WTC11 (cell line): ENCODE data around the gene OR10A4. TPM values are rescaled to one million over a fixed set of nuclear protein-coding genes. Genes with fewer than 3 reads are reported as not detected.

ENCODE experiments used
- ATAC-seq: fragments of 200-7000 bp; cut with Tn5 transposase; 2 replicates; pipeline ENCODE4 v1.10.0; 2021; ENCODE audit warnings: mild to moderate bottlenecking, moderate library complexity
- CTCF ChIA-PET: fragments of 300-600 bp; sonication (Branson Sonifier 250); formaldehyde crosslinking; loops from one replicate; lab custom pipeline; 2021; ENCODE audit warnings: antibody characterized with exemption; lab: Charles Lee
- POLR2A ChIA-PET: fragments of 350-600 bp; sonication (Branson Sonifier 250); formaldehyde crosslinking; loops from one replicate; lab custom pipeline; 2021; ENCODE audit warnings: antibody characterized with exemption; lab: Charles Lee
- DNase-seq: peaks from one replicate; pipeline ENCODE4 v3.0.0; 2021; ENCODE audit warnings: low spot score
- H3K27ac Mint-ChIP-seq: 2 replicates; pipeline ENCODE4 v1.8.0; 2021; ENCODE audit warnings: mixed read lengths
- H3K27me3 Mint-ChIP-seq: 2 replicates; pipeline ENCODE4 v1.8.0; 2021; ENCODE audit warnings: low read depth, mild to moderate bottlenecking, moderate library complexity, mixed read lengths
- H3K36me3 Mint-ChIP-seq: 2 replicates; pipeline ENCODE4 v1.8.0; 2021; ENCODE audit warnings: mixed read lengths
- H3K4me1 Mint-ChIP-seq: 2 replicates; pipeline ENCODE4 v1.8.0; 2022; ENCODE audit warnings: mixed read lengths
- H3K4me3 Mint-ChIP-seq: 2 replicates; pipeline ENCODE4 v1.8.0; 2021; ENCODE audit warnings: mild to moderate bottlenecking, moderate library complexity, mixed read lengths
- H3K9me3 Mint-ChIP-seq: 2 replicates; pipeline ENCODE4 v1.8.0; 2021; ENCODE audit warnings: mixed read lengths
- ATF6 ChIP-seq: sonication (generic); formaldehyde crosslinking; IDR thresholded peaks from 2 replicates; pipeline ENCODE4 v1.8.1; 2023; ENCODE audit warnings: mild to moderate bottlenecking, missing genetic modification reagents
- CDX4 ChIP-seq: fragments of 250-450 bp; sonication (Bioruptor Pico); IDR thresholded peaks from 2 replicates; pipeline ENCODE4 v1.9.0; 2021; ENCODE audit warnings: moderate library complexity, mild to moderate bottlenecking, inconsistent platforms, borderline replicate concordance
- EMX1 ChIP-seq: fragments of 250-450 bp; sonication (Bioruptor Pico); IDR thresholded peaks from 2 replicates; pipeline ENCODE4 v1.8.0; 2021; ENCODE audit warnings: mild to moderate bottlenecking
- FOXK1 ChIP-seq: sonication (generic); formaldehyde crosslinking; IDR thresholded peaks from 2 replicates; pipeline ENCODE4 v1.8.0; 2022; ENCODE audit warnings: mild to moderate bottlenecking, moderate library complexity, missing genetic modification reagents
- GABPB1 ChIP-seq: sonication (generic); formaldehyde crosslinking; IDR thresholded peaks from 2 replicates; pipeline ENCODE4 v1.8.1; 2023; ENCODE audit warnings: mild to moderate bottlenecking, missing genetic modification reagents
- JAZF1 ChIP-seq: fragments of 250-450 bp; sonication (Bioruptor Pico); IDR thresholded peaks from 2 replicates; pipeline ENCODE4 v1.9.0; 2021; ENCODE audit warnings: moderate library complexity, mild to moderate bottlenecking, inconsistent platforms
- MLX ChIP-seq: sonication (generic); formaldehyde crosslinking; IDR thresholded peaks from 2 replicates; pipeline ENCODE4 v1.8.1; 2023; ENCODE audit warnings: mild to moderate bottlenecking, missing genetic modification reagents, moderate library complexity
- MYBL2 ChIP-seq: sonication (generic); formaldehyde crosslinking; IDR thresholded peaks from 2 replicates; pipeline ENCODE4 v1.8.1; 2023; ENCODE audit warnings: mild to moderate bottlenecking, moderate library complexity, missing genetic modification reagents
- SMAD3 ChIP-seq: sonication (generic); formaldehyde crosslinking; IDR thresholded peaks from 2 replicates; pipeline ENCODE4 v1.8.0; 2022; ENCODE audit warnings: missing genetic modification reagents, mild to moderate bottlenecking, borderline replicate concordance
- SMAD4 ChIP-seq: sonication (generic); formaldehyde crosslinking; IDR thresholded peaks from 2 replicates; pipeline ENCODE4 v1.8.0; 2022; ENCODE audit warnings: mild to moderate bottlenecking, missing genetic modification reagents
- STAT6 ChIP-seq: sonication (generic); formaldehyde crosslinking; conservative IDR thresholded peaks from 2 replicates; pipeline ENCODE4 v1.8.1; 2023; ENCODE audit warnings: mild to moderate bottlenecking, low read depth, missing genetic modification reagents, moderate library complexity
- TCF7 ChIP-seq: sonication (generic); formaldehyde crosslinking; IDR thresholded peaks from 2 replicates; pipeline ENCODE4 v1.8.0; 2022; ENCODE audit warnings: mild to moderate bottlenecking, low read depth, missing genetic modification reagents, moderate library complexity
- TEAD1 ChIP-seq: sonication (generic); formaldehyde crosslinking; IDR thresholded peaks from 2 replicates; pipeline ENCODE4 v1.8.0; 2022; ENCODE audit warnings: mild to moderate bottlenecking, missing genetic modification reagents
- ZNF121 ChIP-seq: sonication (generic); formaldehyde crosslinking; IDR thresholded peaks from 2 replicates; pipeline ENCODE4 v1.8.0; 2023; ENCODE audit warnings: missing genetic modification reagents
- ZNF532 ChIP-seq: fragments of 250-450 bp; sonication (Bioruptor Pico); IDR thresholded peaks from 2 replicates; pipeline ENCODE4 v1.9.0; 2021; ENCODE audit warnings: mild to moderate bottlenecking, borderline replicate concordance
- total RNA-seq: library from RNA; stranded (reverse); gene quantifications from 3 replicates; pipeline ENCODE4 v1.2.3, GENCODE V29; 2021

Gene OR10A4
- total RNA-seq, 1 experiment from 2014 or later, result not detected

- ATAC-seq (no peak), DNase-seq (no peak)
- POLR2A ChIA-PET, result no interaction called here
- no peaks in the 10 kb centered on the region for H3K9me3 Mint-ChIP-seq
- no peaks in the 10 kb centered on the region for H3K27me3 Mint-ChIP-seq
- no peak overlapping the region for H3K4me3 Mint-ChIP-seq
- H3K27ac Mint-ChIP-seq, result no peak overlapping the region
- CTCF ChIA-PET, result interaction anchor here (1.2 to 1.5 kb wide), 2 partner anchors 16 to 71 kb away, joined by 3 to 6 read pairs; no protein-coding TSS in a partner anchor
- H3K36me3 Mint-ChIP-seq, result no peaks in the 10 kb centered on the region
- TF ChIP-seq GABPB1 (peak; percentile 79), MYBL2 (CRISPR knock-in tag) (no peak)
- TF ChIP-seq, all 79 proteins: peak for 1
- 0 out of 2 replicates have a peak, but pooled peaks cover 3% of the 10 kb centered on the region for H3K4me1 Mint-ChIP-seq
Measured at GRCh38 chr11:6828103-6828502, 48.3 kb upstream of the OR10A4 start.

- H3K27ac Mint-ChIP-seq, result no peak overlapping the region
- no peaks in the 10 kb centered on the region for H3K9me3 Mint-ChIP-seq
- DNase-seq (no peak), ATAC-seq (no peak)
- TF ChIP-seq STAT6 (CRISPR knock-in tag), result no peak
- TF ChIP-seq CDX4 (CRISPR knock-in tag), result no peak
- no peak for TF ChIP-seq EMX1 (CRISPR knock-in tag)
- no peak for TF ChIP-seq ZNF121 (CRISPR knock-in tag)
- TF ChIP-seq TEAD1 (CRISPR knock-in tag), result no peak
- ChIA-PET CTCF (interaction anchor here (1.1 to 1.8 kb wide), 3 partner anchors 16 to 78 kb away, joined by 3 to 10 read pairs (median 3); no protein-coding TSS in a partner anchor), POLR2A (no interaction called here)
- H3K36me3 Mint-ChIP-seq, result no peaks in the 10 kb centered on the region
- H3K4me1 Mint-ChIP-seq, result no peaks in the 10 kb centered on the region
- no peak overlapping the region for H3K4me3 Mint-ChIP-seq
- peaks cover 2% of the 10 kb centered on the region; the same call in 1 of the 2 replicates for H3K27me3 Mint-ChIP-seq
Measured at GRCh38 chr11:6833356-6833755, 43.1 kb upstream of the OR10A4 start.

- H3K36me3 Mint-ChIP-seq, result no peaks in the 10 kb centered on the region
- CTCF ChIA-PET, result interaction anchor here (1.1 to 1.8 kb wide), 3 partner anchors 16 to 79 kb away, joined by 3 to 10 read pairs (median 3); no protein-coding TSS in a partner anchor
- H3K4me3 Mint-ChIP-seq, result no peak overlapping the region
- no peak for DNase-seq
- no peaks in the 10 kb centered on the region for H3K4me1 Mint-ChIP-seq
- H3K27ac Mint-ChIP-seq, result no peak overlapping the region
- POLR2A ChIA-PET, result no interaction called here
- no peaks in the 10 kb centered on the region for H3K9me3 Mint-ChIP-seq
- no peak for ATAC-seq
- peaks cover 2% of the 10 kb centered on the region; the same call in 1 of the 2 replicates for H3K27me3 Mint-ChIP-seq
- TF ChIP-seq ATF6 (CRISPR knock-in tag) (no peak), ZNF532 (CRISPR knock-in tag) (no peak), JAZF1 (no peak), SMAD4 (no peak), TCF7 (CRISPR knock-in tag) (no peak), SMAD3 (no peak), ZNF121 (CRISPR knock-in tag) (no peak), FOXK1 (CRISPR knock-in tag) (no peak), MLX (CRISPR knock-in tag) (no peak)
Measured at GRCh38 chr11:6834021-6834420, 42.4 kb upstream of the OR10A4 start.
